K562 (cell line): Measurements from ENCODE around the gene LYPD4. TPM values are rescaled to one million over a fixed set of nuclear protein-coding genes. Genes with fewer than 3 reads are reported as not detected.

ENCODE experiments used
- ATAC-seq: fragments of 200-7000 bp; cut with Tn5 transposase; 3 replicates; pipeline ENCODE4 v1.9.1; 2020; ENCODE audit warnings: moderate library complexity
- BruUV-seq: library from RNA; stranded (reverse); fragments of 400-500 nt; replicated peaks from 2 replicates; lab custom pipeline; 2021; lab: Mats Ljungman, UMichigan
- CTCF ChIA-PET: fragments of 300-600 bp; formaldehyde crosslinking; extraction: SDS; loops from one replicate; lab custom pipeline; 2021; ENCODE audit warnings: low intra/inter-chr PET ratio; lab: Yijun Ruan, JAX
- POLR2A ChIA-PET: fragments of 300-600, 350-650 bp; sonication (Branson Sonifier 250); formaldehyde crosslinking; extraction: SDS; loops from one replicate; lab custom pipeline; 2021; ENCODE audit warnings: antibody characterized with exemption, inconsistent platforms; lab: Yijun Ruan, JAX
- DNase-seq, 4 experiments: peaks; one replicate each; pipeline versions ENCODE4 v3.0.0 to v3.0.0-alpha.2; 2011 to 2018; ENCODE audit warnings: low spot score in 3 of 4, mixed read lengths in 3 of 4; ENCODE audit errors: extremely low read depth in 1 of 4
- FAIRE-seq: peaks from 2 replicates; lab custom pipeline; 2011; peaks lifted over from hg19 to GRCh38; lab: Jason Lieb, UNC
- H2AFZ ChIP-seq: 2 replicates; pipeline ENCODE4 v1.6.0; 2011; ENCODE audit warnings: low read depth, low read length, control low read depth, inconsistent platforms
- H3K27ac ChIP-seq: fragments of 200-600 bp; 3 replicates; pipeline ENCODE4 v1.8.0; 2011; ENCODE audit warnings: low read depth, mild to moderate bottlenecking, control low read depth, inconsistent platforms, low read length, moderate library complexity, mixed read lengths; ENCODE audit errors: extremely low read depth
- H3K27me3 ChIP-seq, 2 experiments: fragments of 300-600 bp in 1 of 2; 2 replicates in 1 of 2; 3 replicates in 1 of 2; pipeline versions ENCODE4 v1.6.0 to v1.8.0; 2011; ENCODE audit warnings: inconsistent platforms in 2 of 2, low read length in 2 of 2, mild to moderate bottlenecking in 1 of 2, mixed read lengths in 1 of 2, moderate library complexity in 1 of 2; ENCODE audit not compliant: control insufficient read depth in 2 of 2, insufficient read depth in 2 of 2
- H3K36me3 ChIP-seq: fragments of 300-600 bp; 3 replicates; pipeline ENCODE4 v1.8.0; 2011; ENCODE audit warnings: mild to moderate bottlenecking, low read length, inconsistent platforms; ENCODE audit not compliant: control insufficient read depth, insufficient read depth
- H3K4me1 ChIP-seq, 2 experiments: fragments of 200-600 bp in 1 of 2; replicated peaks in 1 of 2; 2 replicates in 1 of 2; 3 replicates in 1 of 2; pipeline versions ENCODE4 v1.5.1 to v1.8.0; 2011; ENCODE audit warnings: inconsistent platforms in 2 of 2, low read length in 2 of 2, mild to moderate bottlenecking in 1 of 2, mixed read lengths in 1 of 2, moderate library complexity in 1 of 2; ENCODE audit not compliant: control insufficient read depth in 2 of 2, insufficient read depth in 2 of 2
- H3K4me2 ChIP-seq: 2 replicates; pipeline ENCODE4 v1.6.1; 2011; ENCODE audit warnings: low read length, control low read depth, inconsistent platforms, mixed read lengths; ENCODE audit not compliant: insufficient read depth
- H3K4me3 ChIP-seq: fragments of 200-600 bp; sonication (generic), shearing (Covaris generic); 2 replicates; pipeline ENCODE4 v1.5.1; 2016; ENCODE audit warnings: control low read depth, inconsistent platforms
- H3K79me2 ChIP-seq: fragments of 200-600 bp; 3 replicates; pipeline ENCODE4 v1.8.0; 2011; ENCODE audit warnings: low read length, inconsistent platforms; ENCODE audit not compliant: control insufficient read depth, insufficient read depth
- H3K9ac ChIP-seq, 2 experiments: 2 replicates each; pipeline versions ENCODE4 v1.6.0 to v1.6.1; 2011; ENCODE audit warnings: low read depth in 2 of 2, low read length in 2 of 2, control low read depth in 1 of 2, inconsistent platforms in 1 of 2, mild to moderate bottlenecking in 1 of 2, mixed read lengths in 1 of 2; ENCODE audit not compliant: insufficient read depth in 1 of 2
- H3K9me1 ChIP-seq: one replicate; pipeline ENCODE4 v1.6.0; 2011; ENCODE audit warnings: inconsistent platforms, mild to moderate bottlenecking, low read length, moderate library complexity; ENCODE audit not compliant: control insufficient read depth, insufficient read depth
- H3K9me3 ChIP-seq: replicated peaks from 2 replicates; pipeline ENCODE4 v1.5.1; 2011; ENCODE audit warnings: low read depth, low read length, inconsistent platforms; ENCODE audit not compliant: control insufficient read depth, insufficient read depth
- H4K20me1 ChIP-seq: replicated peaks from 2 replicates; pipeline ENCODE4 v1.6.1; 2011; ENCODE audit warnings: low read length, inconsistent platforms, mixed read lengths; ENCODE audit not compliant: control insufficient read depth, insufficient read depth
- BMI1 ChIP-seq: fragments of 150-350 bp; IDR thresholded peaks from 2 replicates; pipeline ENCODE4 v1.6.1; 2014; ENCODE audit warnings: low read length
- CBFB ChIP-seq: sonication (generic); formaldehyde crosslinking; IDR thresholded peaks from 2 replicates; pipeline ENCODE4 v1.4.0; 2020; ENCODE audit warnings: mild to moderate bottlenecking, missing genetic modification reagents
- CSDE1 ChIP-seq, 2 experiments: fragments of 450-650 bp; IDR thresholded peaks; 2 replicates each; pipeline ENCODE4 v1.6.1; 2016; ENCODE audit warnings: mild to moderate bottlenecking in 1 of 2
- DIDO1 ChIP-seq: fragments of 450-650 bp; IDR thresholded peaks from 2 replicates; pipeline ENCODE4 v1.6.1; 2016; ENCODE audit warnings: low read depth, missing biosample characterization, missing genetic modification characterization
- HIVEP1 ChIP-seq: fragments of 250-450 bp; sonication (Bioruptor Pico); IDR thresholded peaks from 2 replicates; pipeline ENCODE4 v1.4.0; 2020; ENCODE audit warnings: mild to moderate bottlenecking
- KLF13 ChIP-seq: fragments of 450-650 bp; IDR thresholded peaks from 2 replicates; pipeline ENCODE4 v1.6.1; 2016; ENCODE audit warnings: missing genetic modification characterization, low read depth, mild to moderate bottlenecking, missing compliant biosample characterization, moderate library complexity, borderline replicate concordance
- MBD1 ChIP-seq: fragments of 250-450 bp; sonication (Bioruptor Pico); IDR thresholded peaks from 2 replicates; pipeline ENCODE4 v1.8.0; 2022; ENCODE audit warnings: inconsistent platforms
- PML ChIP-seq: IDR thresholded peaks from 2 replicates; pipeline ENCODE4 v1.6.1; 2012; ENCODE audit warnings: low read length, inconsistent platforms
- SMAD4 ChIP-seq: fragments of 250-450 bp; sonication (Bioruptor Pico); conservative IDR thresholded peaks from 2 replicates; pipeline ENCODE4 v1.8.0; 2021; ENCODE audit warnings: inconsistent platforms, mild to moderate bottlenecking, moderate library complexity
- TARDBP ChIP-seq: fragments of 450-650 bp; IDR thresholded peaks from 2 replicates; pipeline ENCODE4 v1.6.1; 2016
- TBP ChIP-seq: optimal IDR thresholded peaks from 2 replicates; pipeline ENCODE3; 2011; ENCODE audit warnings: low read depth, low read length, improper control_type of control experiment
- TSHZ1 ChIP-seq: fragments of 250-450 bp; sonication (Bioruptor Pico); IDR thresholded peaks from 2 replicates; pipeline ENCODE4 v1.4.0; 2020; ENCODE audit warnings: mild to moderate bottlenecking, moderate library complexity
- ZNF764 ChIP-seq: fragments of 250-450 bp; sonication (Bioruptor Pico); IDR thresholded peaks from 2 replicates; pipeline ENCODE4 v1.4.0; 2020; ENCODE audit warnings: low read depth, mild to moderate bottlenecking, moderate library complexity
- WGBS: fragments of 100-300 bp; shearing (Covaris generic); methylation state at CpG from one replicate; pipeline ENCODE4 v1.1.6; 2016; ENCODE audit warnings: low coverage, mixed read lengths; ENCODE audit not compliant: insufficient coverage; ENCODE audit errors: missing lambda C conversion rate; 5-methylcytosine and 5-hydroxymethylcytosine counted together
- in situ Hi-C: fragments of 300-500 bp; cut with MboI; formaldehyde crosslinking; loops from 4 replicates; pipeline ENCODE4 v1.15.0; 2018; ENCODE audit warnings: inconsistent platforms, mixed read lengths
- intact Hi-C: fragments of 100-400 bp; cut with micrococcal nuclease; formaldehyde crosslinking; loops from 2 replicates; pipeline ENCODE4 v1.14.2; 2022
- polyA plus RNA-seq, 8 experiments: library from polyadenylated mRNA; depleted of rRNA in 4 of 8; stranded (reverse) in 5 of 8; unstranded in 3 of 8; fragments of >200 nt; fragmentation: Nextera tagmentation in 2 of 8; fragmentation: Illumina TruSeq in 1 of 8; extraction: Ambion mirVana in 2 of 8; extraction: Trizol in 1 of 8; gene quantifications; 2 replicates each; pipeline versions ENCODE4 v1.2.1 to v1.2.3, GENCODE V29; 2011 to 2014; ENCODE audit warnings: inconsistent platforms in 1 of 8, missing spikeins in 1 of 8
- total RNA-seq, 7 experiments: library from RNA; depleted of rRNA in 6 of 7; stranded (reverse); fragments of >200 nt in 6 of 7; fragmentation: Illumina TruSeq in 2 of 7; extraction: Trizol in 2 of 7; gene quantifications; 2 replicates each; pipeline versions ENCODE4 v1.2.1 to v1.2.3, GENCODE V29; 2011 to 2021; ENCODE audit warnings: low replicate concordance in 1 of 7
- TF ChIP-seq, protein P1 (sequence below), 2 experiments: fragments of 450-650 bp in 1 of 2; IDR thresholded peaks; 2 replicates each; pipeline ENCODE4 v1.6.1; 2011 to 2017; ENCODE audit warnings: low read depth in 2 of 2, antibody characterized with exemption in 1 of 2, borderline replicate concordance in 1 of 2, low read length in 1 of 2, mild to moderate bottlenecking in 1 of 2, mixed read lengths in 1 of 2; ENCODE audit not compliant: control insufficient read depth in 1 of 2

LYPD4 gene
- total and polyA plus RNA-seq, 9 of the 15 experiments (the other 6 are each of a cell fraction or from before 2014, with no cell fraction given), result 0.11 TPM; not detected in 8

DNA sequence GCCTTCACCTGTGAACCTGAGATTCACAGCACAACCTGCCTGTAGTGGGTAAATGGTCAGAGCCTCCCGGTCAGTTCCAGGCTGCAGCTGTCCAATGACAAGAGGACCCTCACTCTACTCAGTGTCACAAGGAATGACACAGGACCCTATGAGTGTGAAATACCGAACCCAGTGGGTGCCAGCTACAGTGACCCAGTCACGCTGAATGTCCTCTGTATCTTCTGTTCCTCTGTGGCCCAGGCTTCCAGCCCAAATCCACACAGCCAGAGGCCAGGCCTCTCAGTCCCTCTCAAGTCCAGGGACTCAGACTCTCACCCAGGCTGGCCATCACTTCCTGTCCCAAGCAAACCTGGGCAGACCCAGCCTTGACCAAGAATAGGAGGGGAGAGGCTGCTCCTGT, 37.3 kb downstream of the LYPD4 start (continued):
- no peak for TF ChIP-seq CBFB (CRISPR knock-in tag)
- TF ChIP-seq KLF13 (tag), result no peak
- no peak for TF ChIP-seq CSDE1 (IDR thresholded peaks at IDR 0.05)
- TF ChIP-seq SMAD4 (CRISPR knock-in tag), result no peak

DNA sequence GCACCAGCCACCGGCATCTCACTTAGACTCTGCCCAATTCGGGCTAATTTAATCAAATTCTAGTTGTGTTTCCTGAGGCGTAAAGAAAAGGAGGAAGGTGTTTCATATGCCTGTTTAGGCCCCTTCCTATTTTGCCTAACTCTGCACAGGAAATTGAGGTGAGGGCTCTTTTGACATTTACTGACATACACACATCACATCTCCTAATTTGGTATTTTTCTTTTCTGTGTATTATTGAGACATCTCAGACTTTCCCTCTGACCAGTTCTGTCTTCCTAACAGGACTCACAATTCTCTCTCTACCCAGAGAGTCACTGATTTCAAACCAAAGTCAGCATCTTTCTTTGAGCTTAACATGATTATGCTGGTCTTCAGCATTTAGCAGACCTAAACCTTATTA, 40.1 kb downstream of the LYPD4 start:
- no peak overlapping the region for H2AFZ ChIP-seq
- no peaks in the 10 kb centered on the region for H3K36me3 ChIP-seq
- no peak overlapping the region for H3K9ac ChIP-seq
- no peak overlapping the region for H3K4me2 ChIP-seq
- H3K4me1 ChIP-seq, result no peaks in the 10 kb centered on the region
- no peaks in the 10 kb centered on the region for H3K9me3 ChIP-seq
- no peak for DNase-seq
- no TSS peak for BruUV-seq
- no peak for FAIRE-seq
- intact Hi-C loops, result no loop called here
- H3K4me3 ChIP-seq, result no peak overlapping the region
- ATAC-seq, result no peak
- 0% methylated on average over 3 of the region's 3 CpGs for WGBS
- no peaks in the 10 kb centered on the region for H3K79me2 ChIP-seq
- ChIA-PET CTCF (no interaction called here), POLR2A (no interaction called here)
- no peak overlapping the region for H3K27ac ChIP-seq
- no peaks in the 10 kb centered on the region for H3K9me1 ChIP-seq
- H4K20me1 ChIP-seq, result peaks cover 3% of the 10 kb centered on the region; the same call in 1 of the 2 replicates
- in situ Hi-C loops, result no loop called here
- H3K27me3 ChIP-seq, result peaks cover 11 to 56% of the 10 kb centered on the region in 2 experiments
- TF ChIP-seq TARDBP, result no peak
- no peak for TF ChIP-seq PML
- TF ChIP-seq, protein P1, sequence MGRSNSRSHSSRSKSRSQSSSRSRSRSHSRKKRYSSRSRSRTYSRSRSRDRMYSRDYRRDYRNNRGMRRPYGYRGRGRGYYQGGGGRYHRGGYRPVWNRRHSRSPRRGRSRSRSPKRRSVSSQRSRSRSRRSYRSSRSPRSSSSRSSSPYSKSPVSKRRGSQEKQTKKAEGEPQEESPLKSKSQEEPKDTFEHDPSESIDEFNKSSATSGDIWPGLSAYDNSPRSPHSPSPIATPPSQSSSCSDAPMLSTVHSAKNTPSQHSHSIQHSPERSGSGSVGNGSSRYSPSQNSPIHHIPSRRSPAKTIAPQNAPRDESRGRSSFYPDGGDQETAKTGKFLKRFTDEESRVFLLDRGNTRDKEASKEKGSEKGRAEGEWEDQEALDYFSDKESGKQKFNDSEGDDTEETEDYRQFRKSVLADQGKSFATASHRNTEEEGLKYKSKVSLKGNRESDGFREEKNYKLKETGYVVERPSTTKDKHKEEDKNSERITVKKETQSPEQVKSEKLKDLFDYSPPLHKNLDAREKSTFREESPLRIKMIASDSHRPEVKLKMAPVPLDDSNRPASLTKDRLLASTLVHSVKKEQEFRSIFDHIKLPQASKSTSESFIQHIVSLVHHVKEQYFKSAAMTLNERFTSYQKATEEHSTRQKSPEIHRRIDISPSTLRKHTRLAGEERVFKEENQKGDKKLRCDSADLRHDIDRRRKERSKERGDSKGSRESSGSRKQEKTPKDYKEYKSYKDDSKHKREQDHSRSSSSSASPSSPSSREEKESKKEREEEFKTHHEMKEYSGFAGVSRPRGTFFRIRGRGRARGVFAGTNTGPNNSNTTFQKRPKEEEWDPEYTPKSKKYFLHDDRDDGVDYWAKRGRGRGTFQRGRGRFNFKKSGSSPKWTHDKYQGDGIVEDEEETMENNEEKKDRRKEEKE (IDR thresholded peaks at IDR 0.05; ENCODE audit: borderline replicate concordance in 1 of 2, control insufficient read depth in 1 of 2, low read depth in 2 of 2, low read length in 1 of 2), result no peak
- no peak for TF ChIP-seq TSHZ1 (CRISPR knock-in tag)
- TF ChIP-seq BMI1, result no peak
- TF ChIP-seq MBD1 (CRISPR knock-in tag), result no peak
- TF ChIP-seq HIVEP1 (CRISPR knock-in tag), result no peak
- no peak for TF ChIP-seq TBP
- no peak for TF ChIP-seq ZNF764 (CRISPR knock-in tag)
- TF ChIP-seq DIDO1 (tag), result no peak
